SU-DHL-6 (cell line): Measurements from ENCODE around the gene CD83.

Source experiments
- EZH2phosphoT487 ChIP-seq: fragments of 200-600 bp; sonication (generic), shearing (Covaris generic); conservative IDR thresholded peaks from 2 replicates; pipeline ENCODE4 v1.6.1; 2018; ENCODE audit warnings: mild to moderate bottlenecking, antibody characterized with exemption, low read length, moderate library complexity, mixed read lengths
- TF ChIP-seq, protein P1 (sequence below): fragments of 200-600 bp; sonication (generic); IDR thresholded peaks from one replicate; pipeline ENCODE4 v1.5.1; 2017; ENCODE audit warnings: antibody characterized with exemption, mild to moderate bottlenecking, low read length, moderate library complexity; ENCODE audit not compliant: insufficient read depth, poor library complexity, severe bottlenecking

DNA sequence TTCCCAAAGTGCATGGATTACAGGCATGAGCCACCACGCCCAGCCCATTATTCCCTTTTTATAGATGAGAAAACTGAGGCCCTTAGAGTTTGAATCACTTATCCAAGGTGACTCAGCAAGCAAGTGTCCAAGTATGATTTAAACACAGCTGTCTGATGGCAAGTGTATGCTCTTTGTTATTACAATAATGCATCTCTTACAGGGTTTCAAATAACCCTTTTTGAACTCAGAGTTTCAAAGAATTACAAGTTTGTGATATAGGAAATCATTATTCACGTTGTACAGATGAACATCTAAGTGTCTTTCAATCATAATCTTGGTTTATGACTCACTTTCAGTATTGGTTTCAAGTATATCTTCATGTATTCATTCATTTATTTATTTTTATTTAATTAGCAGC, 63.0 kb downstream of the CD83 start:
- TF ChIP-seq, protein P1, sequence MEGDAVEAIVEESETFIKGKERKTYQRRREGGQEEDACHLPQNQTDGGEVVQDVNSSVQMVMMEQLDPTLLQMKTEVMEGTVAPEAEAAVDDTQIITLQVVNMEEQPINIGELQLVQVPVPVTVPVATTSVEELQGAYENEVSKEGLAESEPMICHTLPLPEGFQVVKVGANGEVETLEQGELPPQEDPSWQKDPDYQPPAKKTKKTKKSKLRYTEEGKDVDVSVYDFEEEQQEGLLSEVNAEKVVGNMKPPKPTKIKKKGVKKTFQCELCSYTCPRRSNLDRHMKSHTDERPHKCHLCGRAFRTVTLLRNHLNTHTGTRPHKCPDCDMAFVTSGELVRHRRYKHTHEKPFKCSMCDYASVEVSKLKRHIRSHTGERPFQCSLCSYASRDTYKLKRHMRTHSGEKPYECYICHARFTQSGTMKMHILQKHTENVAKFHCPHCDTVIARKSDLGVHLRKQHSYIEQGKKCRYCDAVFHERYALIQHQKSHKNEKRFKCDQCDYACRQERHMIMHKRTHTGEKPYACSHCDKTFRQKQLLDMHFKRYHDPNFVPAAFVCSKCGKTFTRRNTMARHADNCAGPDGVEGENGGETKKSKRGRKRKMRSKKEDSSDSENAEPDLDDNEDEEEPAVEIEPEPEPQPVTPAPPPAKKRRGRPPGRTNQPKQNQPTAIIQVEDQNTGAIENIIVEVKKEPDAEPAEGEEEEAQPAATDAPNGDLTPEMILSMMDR = no peak
- TF ChIP-seq EZH2phosphoT487 = no peak
